Choroid plexus epithelial cell (primary cell): ENCODE data around the gene NXN.
A peak's percentile ranks its signal among the peaks of the same experiment; 100 is the strongest.
"Not testable (repeated sequence)": the region's sequence is repeated elsewhere in the genome, so short reads cannot be mapped to it uniquely, and the experiment has no call there.

Experiments
- DNase-seq: peaks from one replicate; pipeline ENCODE4 v3.0.0-alpha.2; 2010; ENCODE audit warnings: low read depth
- H3K4me3 ChIP-seq: 2 replicates; pipeline ENCODE4 v1.5.1; 2011; ENCODE audit warnings: low read depth, mild to moderate bottlenecking, control low read depth, low read length, moderate library complexity
- TF ChIP-seq, protein P1 (sequence below): conservative IDR thresholded peaks from 2 replicates; pipeline ENCODE4 v1.5.1; 2011; ENCODE audit warnings: low read depth, mild to moderate bottlenecking, control low read depth, inconsistent platforms, low read length, moderate library complexity

NXN gene

DNA sequence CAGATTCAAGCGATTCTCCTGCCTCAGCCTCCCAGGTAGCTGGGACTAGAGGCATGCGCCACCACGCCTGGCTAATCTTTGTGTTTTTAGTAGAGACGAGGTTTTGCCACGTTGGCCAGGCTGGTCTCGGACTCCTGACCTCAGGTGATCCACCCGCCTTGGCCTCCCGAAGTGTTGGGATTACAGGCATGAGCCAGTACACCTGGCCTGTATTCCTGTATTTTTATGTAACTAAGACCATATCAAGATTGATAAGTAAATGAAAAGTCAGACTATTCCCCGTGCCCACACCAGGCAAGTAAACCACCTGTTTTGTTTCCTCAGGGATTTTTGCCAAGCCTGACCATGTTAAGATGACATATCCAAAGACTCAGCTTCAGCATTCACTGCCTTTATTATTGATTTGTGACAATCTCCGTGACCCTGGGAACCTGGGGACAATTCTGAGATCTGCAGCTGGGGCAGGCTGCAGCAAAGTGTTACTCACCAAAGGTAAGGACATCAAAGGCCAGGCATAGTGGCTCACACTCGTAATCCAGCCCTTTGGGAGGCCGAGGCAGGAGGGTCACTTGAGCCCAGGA lies 191.8 kb downstream of the NXN start:
- TF ChIP-seq, protein P1, sequence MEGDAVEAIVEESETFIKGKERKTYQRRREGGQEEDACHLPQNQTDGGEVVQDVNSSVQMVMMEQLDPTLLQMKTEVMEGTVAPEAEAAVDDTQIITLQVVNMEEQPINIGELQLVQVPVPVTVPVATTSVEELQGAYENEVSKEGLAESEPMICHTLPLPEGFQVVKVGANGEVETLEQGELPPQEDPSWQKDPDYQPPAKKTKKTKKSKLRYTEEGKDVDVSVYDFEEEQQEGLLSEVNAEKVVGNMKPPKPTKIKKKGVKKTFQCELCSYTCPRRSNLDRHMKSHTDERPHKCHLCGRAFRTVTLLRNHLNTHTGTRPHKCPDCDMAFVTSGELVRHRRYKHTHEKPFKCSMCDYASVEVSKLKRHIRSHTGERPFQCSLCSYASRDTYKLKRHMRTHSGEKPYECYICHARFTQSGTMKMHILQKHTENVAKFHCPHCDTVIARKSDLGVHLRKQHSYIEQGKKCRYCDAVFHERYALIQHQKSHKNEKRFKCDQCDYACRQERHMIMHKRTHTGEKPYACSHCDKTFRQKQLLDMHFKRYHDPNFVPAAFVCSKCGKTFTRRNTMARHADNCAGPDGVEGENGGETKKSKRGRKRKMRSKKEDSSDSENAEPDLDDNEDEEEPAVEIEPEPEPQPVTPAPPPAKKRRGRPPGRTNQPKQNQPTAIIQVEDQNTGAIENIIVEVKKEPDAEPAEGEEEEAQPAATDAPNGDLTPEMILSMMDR, result no peak
- H3K4me3 ChIP-seq, result no peak overlapping the region
- DNase-seq, result no peak

DNA sequence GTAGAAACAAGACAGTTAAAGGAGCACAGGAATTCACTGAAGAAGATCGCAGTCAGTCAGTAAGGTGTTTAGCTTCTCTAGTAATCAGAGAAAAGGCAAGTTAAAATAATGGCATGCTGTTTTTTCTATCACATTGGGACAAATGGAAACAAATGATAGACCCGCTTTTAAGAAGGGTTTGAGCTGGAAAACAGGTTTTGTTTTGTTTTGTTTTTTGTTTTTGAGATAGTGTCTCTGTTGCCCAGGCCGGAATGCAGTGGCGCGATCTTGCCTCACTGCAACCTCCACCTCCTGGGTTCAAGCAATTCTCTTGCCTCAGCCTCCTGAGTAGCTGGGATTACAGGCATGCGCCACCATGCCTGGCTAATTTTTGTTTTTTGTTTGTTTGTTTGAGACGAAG lies 193.7 kb downstream of the NXN start:
- not testable (repeated sequence) for H3K4me3 ChIP-seq, DNase-seq

DNA sequence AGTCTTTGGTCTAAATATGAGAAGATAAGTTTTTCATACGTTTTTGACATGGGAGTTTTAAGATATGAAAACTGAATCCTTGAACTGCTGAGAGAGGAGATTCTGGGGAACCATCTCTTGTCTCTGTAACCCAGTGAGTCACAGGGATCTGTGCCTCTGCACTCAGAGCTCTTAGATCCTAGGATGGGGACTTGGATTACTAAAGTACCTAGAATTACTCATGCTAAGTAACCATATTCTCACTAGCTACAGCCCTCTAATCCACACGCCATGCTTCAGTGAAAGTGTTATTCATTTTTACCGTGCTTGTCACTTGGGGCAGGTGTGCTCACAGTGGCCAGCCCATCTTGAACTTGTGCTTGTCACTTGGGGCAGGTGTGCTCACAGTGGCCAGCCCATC lies 195.4 kb downstream of the NXN start:
- H3K4me3 ChIP-seq, result no peak overlapping the region
- DNase-seq, result no peak
- TF ChIP-seq, protein P1, result no peak

DNA sequence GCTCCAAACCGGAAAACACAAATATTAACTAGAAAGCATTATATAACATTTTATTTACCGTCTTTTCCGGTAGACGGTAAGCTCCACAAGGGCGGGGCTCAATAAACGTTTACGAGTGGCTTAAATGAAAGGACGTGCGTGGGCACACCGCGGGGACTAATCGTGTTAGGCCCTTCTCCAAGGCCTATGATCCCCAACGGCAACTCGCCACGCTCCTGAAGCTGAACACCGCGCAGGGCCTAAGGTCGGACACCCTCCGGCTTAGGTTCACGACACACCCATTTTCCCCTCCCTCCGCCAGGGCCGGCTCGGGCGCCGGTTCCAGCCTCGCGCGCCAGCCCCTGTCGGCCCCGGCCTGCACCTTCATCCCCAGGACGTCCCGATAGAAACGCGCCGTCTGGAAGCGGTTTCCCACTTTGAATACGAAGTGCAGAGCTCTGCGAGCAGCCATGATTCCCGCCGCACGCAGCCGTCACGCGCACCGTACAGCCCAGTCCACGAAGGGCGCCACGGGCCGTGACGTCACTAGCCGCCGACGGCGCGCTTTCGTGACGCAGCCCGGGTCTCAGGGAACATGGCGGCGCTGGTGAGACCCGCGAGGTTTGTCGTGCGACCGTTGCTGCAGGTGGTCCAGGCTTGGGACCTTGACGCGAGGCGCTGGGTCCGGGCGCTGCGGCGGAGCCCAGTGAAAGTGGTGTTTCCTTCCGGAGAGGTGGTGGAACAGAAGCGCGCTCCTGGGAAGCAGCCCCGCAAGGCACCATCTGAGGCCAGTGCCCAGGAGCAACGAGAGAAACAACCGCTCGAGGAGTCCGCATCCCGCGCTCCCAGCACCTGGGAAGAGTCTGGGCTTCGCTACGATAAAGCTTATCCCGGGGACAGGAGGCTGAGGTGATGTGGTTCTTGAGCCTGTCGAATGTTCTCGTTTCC lies 197.5 kb downstream of the NXN start, which contains the start of the genes GLOD4 and MRM3:
GLOD4 (minus strand) TSS at position 476 of the 927 bp plus-strand sequence; CDS start at position 451, 25 bp downstream.
MRM3 (plus strand) TSS at position 549 of the 927 bp plus-strand sequence; CDS start at position 575, 26 bp downstream.
- TF ChIP-seq, protein P1, result no peak
- DNase-seq, result peak; percentile 88
- H3K4me3 ChIP-seq, result peak within 1 kb of the TSS; percentile 97

DNA sequence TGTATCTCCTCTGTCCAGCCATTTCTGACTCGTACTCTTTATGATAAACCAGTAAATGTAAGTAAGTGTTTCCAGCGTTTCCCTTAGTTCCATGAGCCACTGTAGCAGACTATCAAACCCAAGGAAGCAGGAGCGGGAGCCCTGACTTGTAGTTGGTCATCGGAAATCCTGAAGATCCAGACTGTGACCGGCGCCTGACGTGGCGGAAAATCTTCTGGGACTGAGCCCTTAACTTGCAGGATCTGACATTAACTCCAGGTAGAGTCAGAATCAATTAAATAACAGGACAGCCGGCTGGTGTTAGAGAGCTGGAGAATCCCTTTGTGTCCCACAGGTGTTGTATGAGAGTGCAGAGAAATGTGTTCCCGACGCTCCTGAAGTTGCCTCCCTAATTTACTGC lies 201.5 kb downstream of the NXN start:
- TF ChIP-seq, protein P1, result no peak
- no peak for DNase-seq
- H3K4me3 ChIP-seq, result no peak overlapping the region

DNA sequence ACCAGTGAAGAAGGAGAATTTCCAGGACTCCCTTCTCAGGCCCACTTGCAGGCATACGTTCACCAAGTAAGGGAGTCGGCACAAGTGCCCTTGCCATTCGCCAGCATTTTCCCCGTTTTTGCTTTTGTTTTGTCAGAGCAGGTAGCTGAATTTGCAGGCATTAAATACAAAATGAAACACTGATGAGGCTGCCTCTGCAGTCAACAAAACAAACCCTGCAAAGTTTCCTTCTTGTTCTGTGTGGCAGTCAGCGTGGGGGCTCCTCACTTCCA lies 205.3 kb downstream of the NXN start:
- TF ChIP-seq, protein P1, result no peak
- H3K4me3 ChIP-seq, result no peak overlapping the region
- DNase-seq, result no peak

DNA sequence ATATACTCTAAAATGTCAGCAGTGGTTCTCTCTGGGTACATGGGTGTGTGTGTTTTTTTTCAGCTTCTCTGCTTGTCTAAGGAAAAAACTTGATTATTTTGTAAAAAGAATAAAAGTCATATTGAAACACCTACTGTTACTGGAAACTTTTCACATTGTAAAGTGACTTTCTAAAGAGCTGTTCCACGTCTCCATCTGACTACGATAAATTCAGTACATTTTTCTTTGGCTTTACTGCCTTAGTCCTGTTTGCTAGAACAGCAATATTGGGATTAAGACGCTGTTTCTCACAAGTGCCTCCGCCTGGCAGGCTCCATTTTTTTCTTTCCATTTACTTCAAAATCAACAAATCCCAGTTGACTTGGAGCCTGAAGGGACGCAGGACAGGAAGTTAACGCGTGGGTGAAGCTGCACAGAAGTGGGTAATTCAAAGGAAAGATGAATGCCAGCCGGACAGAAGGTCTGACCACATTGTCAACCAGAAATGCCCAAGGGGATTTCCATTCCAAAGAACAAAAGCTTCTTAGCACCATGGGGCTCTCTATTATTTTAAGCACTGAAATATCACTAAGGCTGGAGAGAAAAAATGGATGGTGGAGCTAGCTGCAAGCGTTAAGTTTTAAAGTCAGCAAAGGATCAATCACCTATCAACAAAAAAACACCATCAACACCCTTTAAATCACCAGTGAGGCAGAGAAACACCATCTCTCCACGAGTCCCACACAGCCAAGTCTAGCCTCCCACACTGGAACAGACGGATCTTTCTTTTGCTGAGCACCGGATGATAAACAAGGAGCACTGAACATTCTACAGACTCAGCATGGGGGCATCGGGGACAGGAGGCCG lies 205.9 kb downstream of the NXN start:
- no peak overlapping the region for H3K4me3 ChIP-seq
- DNase-seq, result no peak
- TF ChIP-seq, protein P1, result no peak
